GM18498 (cell line): ENCODE results near the gene HYAL1.

ENCODE experiments used
- ATAC-seq: cut with Tn5 transposase; IDR thresholded peaks from one replicate; pipeline ENCODE4 v1.9.1; 2021; ENCODE audit warnings: mild to moderate bottlenecking, moderate library complexity; ENCODE audit not compliant: unreplicated experiment

Gene HYAL1

GRCh38 chr3:50303013-50303815 lies at the start of gene HYAL1:
HYAL1 (minus strand) TSS chr3:50303574; CDS start chr3:50302956, 618 bp downstream.
- ATAC-seq, result no peak

GRCh38 chr3:50352781-50353180 lies 49.4 kb upstream of the HYAL1 start:
- ATAC-seq, result no peak

GRCh38 chr3:50351323-50351697 lies 47.9 kb upstream of the HYAL1 start:
- ATAC-seq, result no peak

GRCh38 chr3:50350527-50351322 lies 47.4 kb upstream of the HYAL1 start, which contains the start of the genes CYB561D2 and NPRL2:
CYB561D2 (plus strand) TSS chr3:50350862; CDS start chr3:50351434, 572 bp downstream.
NPRL2 (minus strand) TSS chr3:50350775; CDS start chr3:50350652, 123 bp downstream.
- ATAC-seq, result peak; percentile 85

GRCh38 chr3:50350213-50350526 lies 46.8 kb upstream of the HYAL1 start:
- no peak for ATAC-seq

GRCh38 chr3:50347187-50347813 lies 43.9 kb upstream of the HYAL1 start:
- ATAC-seq, result no peak

- ATAC-seq, result no peak
Measured at GRCh38 chr3:50345586-50346234, 42.3 kb upstream of the HYAL1 start, which contains the start of gene ZMYND10. ZMYND10 (minus strand) TSS chr3:50345732; CDS start chr3:50345579, 153 bp downstream.

GRCh38 chr3:50345008-50345407 lies 41.6 kb upstream of the HYAL1 start:
- ATAC-seq, result no peak

GRCh38 chr3:50342813-50343633 lies 39.6 kb upstream of the HYAL1 start:
- no peak for ATAC-seq

GRCh38 chr3:50341996-50342650 lies 38.7 kb upstream of the HYAL1 start:
- no peak for ATAC-seq

GRCh38 chr3:50341537-50341936 lies 38.2 kb upstream of the HYAL1 start:
- ATAC-seq, result no peak

- ATAC-seq, result peak; percentile 13
Measured at GRCh38 chr3:50340448-50341329, 37.3 kb upstream of the HYAL1 start, which contains the start of gene RASSF1. RASSF1 (minus strand) TSS chr3:50340836; CDS start chr3:50340805, 31 bp downstream.

GRCh38 chr3:50340147-50340447 lies 36.7 kb upstream of the HYAL1 start:
- ATAC-seq, result no peak

- ATAC-seq, result no peak
Measured at GRCh38 chr3:50339485-50340146, 36.2 kb upstream of the HYAL1 start.

GRCh38 chr3:50338965-50339364 lies 35.6 kb upstream of the HYAL1 start:
- no peak for ATAC-seq

GRCh38 chr3:50337175-50337861 lies 33.9 kb upstream of the HYAL1 start:
- ATAC-seq, result peak; percentile 77

- peak; percentile 40 for ATAC-seq
Measured at GRCh38 chr3:50336452-50337174, 33.2 kb upstream of the HYAL1 start.
